Activated T-helper 9 cell treated with anti-CD3 and anti-CD28 coated beads, Interleukin-2, amount 50 U/mL, for 16 hours (primary cell): ENCODE results near the gene LOXL1.
"Not testable (repeated sequence)": the region's sequence is repeated elsewhere in the genome, so short reads cannot be mapped to it uniquely, and the experiment has no call there.

Experiments used
- DNase-seq: peaks from one replicate; pipeline ENCODE4 v3.0.0-alpha.2; 2020; ENCODE audit warnings: low read depth

The LOXL1 gene

GRCh38 chr15:73954188-73955145, 28.2 kb downstream of the LOXL1 start:
- no peak for DNase-seq

- DNase-seq, result no peak
These were observed 29.1 kb downstream of the LOXL1 start for GRCh38 chr15:73955326-73955725.

DNA sequence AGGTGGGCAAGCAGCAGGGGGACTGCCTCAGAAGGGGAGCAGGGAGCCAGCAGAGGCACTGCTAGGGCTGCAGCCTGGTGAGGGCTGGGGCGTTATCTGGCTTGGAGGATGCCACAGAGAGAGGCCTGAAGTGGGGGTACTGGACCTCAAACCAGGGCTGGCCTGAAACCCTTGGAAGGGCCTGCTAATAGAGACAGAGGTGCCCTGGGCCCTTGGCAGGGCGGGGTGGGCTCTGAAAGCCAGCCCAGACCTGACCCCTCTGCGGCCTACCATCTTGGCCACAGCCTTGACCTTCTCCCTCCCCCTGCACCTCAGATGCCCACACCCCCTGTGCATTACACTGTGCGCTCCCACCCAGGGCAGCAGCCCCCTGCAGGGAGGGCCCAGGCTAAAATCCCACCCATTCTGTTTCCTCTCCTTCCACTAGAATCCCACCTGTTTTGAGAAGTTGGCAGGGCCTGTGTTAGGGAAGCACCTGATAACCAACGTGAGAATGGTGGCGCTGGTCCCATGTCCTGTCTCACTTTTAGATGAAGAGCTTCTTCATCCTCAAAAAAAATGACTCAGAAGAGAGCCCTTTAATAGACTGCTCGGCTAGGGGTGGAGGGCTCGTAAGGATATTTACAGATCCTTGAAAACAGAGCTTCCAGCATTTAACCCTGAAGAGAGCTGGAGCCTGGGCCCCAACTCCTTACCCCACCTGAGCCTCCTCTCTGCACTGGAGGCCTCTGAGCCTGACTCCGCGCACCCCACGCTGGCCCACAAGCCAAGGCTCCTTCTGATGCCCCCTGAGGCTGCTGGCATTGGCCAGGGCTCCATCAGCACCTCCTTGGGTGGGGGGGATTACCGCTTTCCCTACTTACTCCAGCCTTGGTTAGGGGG, 29.8 kb downstream of the LOXL1 start:
- DNase-seq, result no peak

GRCh38 chr15:73956743-73957135, 30.5 kb downstream of the LOXL1 start:
- no peak for DNase-seq

GRCh38 chr15:73957276-73957675, 31.0 kb downstream of the LOXL1 start:
- no peak for DNase-seq

GRCh38 chr15:73957785-73958184, 31.5 kb downstream of the LOXL1 start:
- no peak for DNase-seq

- no peak for DNase-seq
These were observed 32.8 kb downstream of the LOXL1 start for GRCh38 chr15:73959012-73959581.

DNA sequence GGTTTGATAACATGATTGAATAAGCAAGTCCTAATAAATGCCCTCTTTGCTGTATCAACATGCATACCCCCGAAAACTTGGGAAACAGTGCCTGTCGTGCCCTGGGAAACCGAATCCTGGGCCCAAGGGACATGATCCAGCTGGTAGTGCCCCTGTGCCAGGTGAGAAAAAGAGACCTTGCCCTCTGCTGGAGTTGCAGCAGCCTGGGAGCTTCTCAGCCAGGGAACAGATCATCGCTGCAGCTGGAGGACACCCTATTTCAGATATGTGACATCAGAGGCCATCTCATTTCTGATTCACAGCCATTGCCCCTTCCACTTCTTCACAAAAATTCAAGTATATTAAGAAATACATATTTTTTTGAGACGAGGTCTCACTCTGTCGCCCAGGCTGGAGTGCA, 33.5 kb downstream of the LOXL1 start:
- DNase-seq, result no peak

- not testable (repeated sequence) for DNase-seq
These were observed 34.3 kb downstream of the LOXL1 start for GRCh38 chr15:73960472-73961070.

GRCh38 chr15:73962433-73962832, 36.2 kb downstream of the LOXL1 start:
- no peak for DNase-seq

DNA sequence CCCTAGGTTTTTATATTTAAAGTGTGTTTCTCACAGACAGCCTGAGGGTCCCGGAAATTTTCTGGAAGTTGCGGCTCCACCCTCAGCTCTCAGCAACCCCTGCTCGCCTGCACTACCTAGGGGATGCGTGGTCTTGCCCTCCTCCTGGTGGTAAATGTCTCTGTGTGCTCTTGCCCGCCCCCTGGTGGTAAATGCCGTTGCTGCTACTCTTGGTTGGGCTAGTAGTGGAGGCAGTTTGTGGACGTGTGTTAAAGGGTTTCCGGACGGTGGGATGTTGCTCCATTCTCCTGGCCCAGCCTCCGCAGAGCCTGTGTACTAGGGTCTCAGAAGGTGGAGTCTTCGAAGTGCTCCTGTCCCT, 38.5 kb downstream of the LOXL1 start:
- peak; percentile 77 for DNase-seq

- DNase-seq, result no peak
These were observed 39.0 kb downstream of the LOXL1 start for GRCh38 chr15:73965094-73965757.

DNA sequence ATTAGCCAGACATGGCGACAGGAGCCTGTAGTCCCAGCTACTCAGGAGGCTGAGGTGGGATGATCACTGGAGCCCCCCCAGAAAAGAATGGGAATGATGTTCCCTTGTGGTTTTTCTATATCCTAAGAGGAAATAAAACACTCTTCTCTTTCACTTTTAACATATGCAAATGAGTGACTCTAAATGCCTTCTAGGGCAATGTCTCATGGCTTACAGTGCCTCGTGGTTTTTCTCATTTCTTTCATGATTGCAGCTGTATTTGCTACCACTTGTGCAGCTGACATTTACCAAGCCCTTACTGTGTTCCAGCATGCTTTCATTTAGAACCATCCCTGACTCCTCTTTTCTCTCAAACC, 39.5 kb downstream of the LOXL1 start:
- DNase-seq, result no peak

DNA sequence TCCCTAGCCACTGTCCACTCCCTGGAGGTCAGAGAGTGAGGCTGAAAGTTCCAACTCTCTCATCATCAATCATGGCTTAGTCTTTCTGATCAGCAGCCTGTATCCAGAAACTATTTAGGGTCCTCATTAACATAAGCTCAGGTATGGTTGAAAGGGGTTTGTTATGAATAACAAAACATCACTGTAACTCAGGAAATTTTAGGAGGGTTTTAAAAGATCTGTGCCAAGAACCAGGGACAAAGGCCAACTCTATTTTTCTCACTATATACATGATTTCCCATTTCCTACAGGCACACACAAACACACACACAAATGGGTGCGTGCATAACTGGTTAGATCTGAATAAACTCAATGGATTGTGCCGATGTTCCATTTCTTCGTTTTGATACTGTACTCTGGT, 42.2 kb downstream of the LOXL1 start:
- DNase-seq, result no peak

DNA sequence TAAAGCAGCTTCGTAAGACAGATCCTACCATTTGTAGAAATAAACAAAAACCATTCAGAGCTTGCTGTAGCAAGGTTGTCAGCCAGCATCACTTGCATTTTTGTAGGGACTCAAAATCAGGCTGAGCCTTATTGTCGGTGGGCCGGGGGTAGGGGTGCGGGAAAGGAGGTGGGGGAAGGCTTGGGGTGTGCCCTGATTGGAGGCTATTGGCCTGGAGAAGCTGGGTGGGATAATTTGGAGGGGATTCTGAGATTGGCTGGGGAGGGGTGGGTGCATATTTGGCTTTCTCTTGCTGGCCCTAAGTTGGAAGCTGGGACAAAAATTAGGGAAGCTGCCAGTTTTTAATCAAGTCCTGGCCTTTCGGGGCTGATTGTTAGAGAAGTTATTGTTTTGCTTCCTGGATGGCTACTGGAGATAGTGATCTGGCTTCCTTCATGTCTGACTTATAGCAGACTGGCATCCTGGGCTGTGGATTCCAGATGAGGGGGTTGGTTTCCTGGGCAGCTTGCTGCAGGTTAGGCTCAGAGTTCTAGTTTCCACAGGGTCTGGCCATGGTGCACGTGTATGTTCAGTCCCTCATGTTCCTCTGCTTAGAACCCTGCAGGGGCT, 43.0 kb downstream of the LOXL1 start:
- no peak for DNase-seq

DNA sequence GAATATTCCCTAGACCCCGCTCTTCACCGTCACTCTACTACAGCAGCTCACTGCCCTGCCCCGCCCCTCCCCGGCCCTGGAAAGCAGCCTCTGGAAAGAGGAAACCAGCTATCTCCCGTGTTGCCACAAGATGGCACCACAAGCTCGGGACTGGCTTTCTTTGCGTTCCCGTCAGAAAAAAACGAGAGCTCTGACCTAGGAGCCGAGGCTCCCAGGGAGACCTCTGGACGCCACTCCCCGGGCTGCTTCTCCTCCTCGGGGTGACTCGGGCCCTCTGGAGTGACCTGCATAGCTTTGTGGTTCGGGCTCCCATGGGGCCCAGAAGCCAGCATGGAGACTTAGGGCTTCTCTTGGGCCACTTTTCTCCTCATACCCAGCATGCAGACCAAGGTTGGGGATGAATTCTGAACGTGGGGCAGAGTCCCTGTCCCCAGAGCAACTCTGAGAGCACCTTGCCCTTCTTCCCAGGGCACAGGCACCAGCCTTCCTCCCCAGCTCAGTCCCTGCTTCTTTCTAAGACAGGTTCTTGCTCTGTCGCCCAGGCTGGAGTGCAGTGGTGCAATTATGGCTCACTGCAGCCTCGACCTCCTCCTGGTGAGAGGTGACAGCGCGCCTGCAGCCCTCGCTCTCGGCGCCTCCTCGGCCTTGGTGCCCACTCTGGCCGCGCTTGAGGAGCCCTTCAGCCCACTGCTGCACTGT, 46.9 kb downstream of the LOXL1 start:
- peak; percentile 67 for DNase-seq

DNA sequence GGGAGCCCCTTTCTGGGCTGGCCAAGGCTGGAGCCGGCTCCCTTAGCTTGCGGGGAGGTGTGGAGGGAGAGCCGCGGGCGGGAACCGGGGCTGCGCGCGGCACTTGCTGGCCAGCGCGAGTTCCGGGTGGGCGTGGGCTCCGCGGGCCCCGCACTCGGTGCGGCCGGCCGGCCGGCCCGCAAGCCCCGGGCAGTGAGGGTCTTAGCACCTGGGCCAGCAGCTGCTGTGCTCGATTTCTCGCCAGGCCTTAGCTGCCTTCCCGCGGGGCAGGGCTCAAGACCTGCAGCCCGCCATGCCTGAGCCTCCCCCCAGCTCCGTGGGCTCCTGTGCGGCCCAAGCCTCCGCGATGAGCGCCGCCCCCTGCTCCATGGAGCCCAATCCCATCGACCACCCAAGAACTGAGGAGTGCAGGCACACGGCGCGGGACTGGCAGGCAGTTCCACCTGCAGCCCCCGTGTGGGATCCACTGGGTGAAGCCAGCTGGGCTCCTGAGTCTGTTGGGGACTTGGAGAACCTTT, 47.5 kb downstream of the LOXL1 start:
- DNase-seq, result not testable (repeated sequence)

DNA sequence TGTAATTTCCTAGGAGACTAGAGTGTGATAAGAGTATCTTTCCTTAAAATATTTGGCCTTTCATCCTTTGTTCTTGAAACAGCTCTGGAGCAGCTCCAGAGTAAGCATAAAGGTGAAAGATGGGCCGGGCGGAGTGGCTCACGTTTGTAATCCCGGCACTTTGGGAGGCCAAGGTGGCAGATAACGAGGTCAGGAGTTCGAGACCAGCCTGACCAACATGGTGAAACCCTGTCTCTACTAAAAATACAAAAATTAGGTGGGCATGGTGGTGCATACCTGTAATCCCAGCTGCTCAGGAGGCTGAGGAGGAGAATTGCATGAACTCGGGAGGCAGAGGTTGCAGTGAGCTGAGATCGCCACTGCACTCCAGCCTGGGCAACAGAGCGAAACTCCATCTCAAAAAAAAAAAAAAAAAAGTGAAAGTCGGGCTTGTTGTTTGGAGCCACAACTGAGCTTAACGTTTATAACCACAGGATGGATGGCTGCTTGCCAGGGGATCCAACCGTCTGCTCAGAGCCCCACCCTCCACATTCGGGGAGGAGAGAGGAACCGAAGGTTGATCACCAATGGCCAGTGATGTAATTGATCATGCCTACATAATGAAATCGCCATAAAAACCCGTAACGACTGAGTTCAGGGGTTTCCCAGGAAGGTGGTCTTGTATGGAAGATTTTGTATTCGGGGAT, 49.3 kb downstream of the LOXL1 start:
- DNase-seq, result not testable (repeated sequence)

DNA sequence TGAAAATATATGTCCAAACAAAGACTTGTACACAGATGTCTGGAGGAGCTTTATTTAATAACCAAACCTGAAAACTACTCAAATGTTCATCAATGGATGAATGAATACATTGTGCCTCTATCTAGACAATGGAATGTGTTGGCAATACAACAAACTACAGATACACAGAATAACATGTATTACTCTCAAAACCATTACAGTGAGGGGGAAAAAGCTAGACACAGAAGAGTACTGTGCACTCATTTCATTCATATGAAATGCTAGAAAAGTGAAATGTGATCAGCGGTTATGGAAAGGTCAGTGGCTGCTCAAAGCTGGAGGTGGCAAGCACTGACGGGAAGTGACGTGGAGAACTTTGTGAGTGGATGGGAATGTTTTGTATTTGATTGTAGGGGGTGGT, 52.6 kb downstream of the LOXL1 start:
- DNase-seq, result no peak

DNA sequence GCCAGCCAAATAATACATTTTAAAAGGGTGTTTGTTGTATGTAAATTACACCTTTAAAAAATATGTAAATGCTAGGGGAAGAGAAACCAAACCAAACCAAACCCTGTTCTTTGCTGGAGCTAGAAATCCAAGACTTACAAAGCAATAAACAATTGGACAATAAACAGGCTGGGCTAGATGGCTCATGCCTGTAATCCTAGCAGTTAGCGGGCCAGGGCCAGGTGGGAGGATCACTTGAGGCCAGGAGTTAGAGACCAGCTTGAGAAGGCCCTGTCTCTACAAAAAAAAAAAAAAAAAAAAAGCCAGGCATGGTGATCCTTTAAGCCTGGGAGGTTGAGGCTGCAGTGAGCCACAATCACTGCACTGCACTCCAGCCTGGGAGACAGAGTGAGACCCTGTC, 53.4 kb downstream of the LOXL1 start:
- no peak for DNase-seq
